CD4-positive, alpha-beta T cell treated with Interleukin-15 for 4 hours (primary cell): ENCODE results near the gene DNAJA2.
A peak's percentile ranks its signal among the peaks of the same experiment; 100 is the strongest.
"Not testable (repeated sequence)": the region's sequence is repeated elsewhere in the genome, so short reads cannot be mapped to it uniquely, and the experiment has no call there.

Experiments
- DNase-seq: peaks from one replicate; pipeline ENCODE4 v3.0.0-alpha.2; 2020; ENCODE audit warnings: low spot score

Gene DNAJA2

DNA sequence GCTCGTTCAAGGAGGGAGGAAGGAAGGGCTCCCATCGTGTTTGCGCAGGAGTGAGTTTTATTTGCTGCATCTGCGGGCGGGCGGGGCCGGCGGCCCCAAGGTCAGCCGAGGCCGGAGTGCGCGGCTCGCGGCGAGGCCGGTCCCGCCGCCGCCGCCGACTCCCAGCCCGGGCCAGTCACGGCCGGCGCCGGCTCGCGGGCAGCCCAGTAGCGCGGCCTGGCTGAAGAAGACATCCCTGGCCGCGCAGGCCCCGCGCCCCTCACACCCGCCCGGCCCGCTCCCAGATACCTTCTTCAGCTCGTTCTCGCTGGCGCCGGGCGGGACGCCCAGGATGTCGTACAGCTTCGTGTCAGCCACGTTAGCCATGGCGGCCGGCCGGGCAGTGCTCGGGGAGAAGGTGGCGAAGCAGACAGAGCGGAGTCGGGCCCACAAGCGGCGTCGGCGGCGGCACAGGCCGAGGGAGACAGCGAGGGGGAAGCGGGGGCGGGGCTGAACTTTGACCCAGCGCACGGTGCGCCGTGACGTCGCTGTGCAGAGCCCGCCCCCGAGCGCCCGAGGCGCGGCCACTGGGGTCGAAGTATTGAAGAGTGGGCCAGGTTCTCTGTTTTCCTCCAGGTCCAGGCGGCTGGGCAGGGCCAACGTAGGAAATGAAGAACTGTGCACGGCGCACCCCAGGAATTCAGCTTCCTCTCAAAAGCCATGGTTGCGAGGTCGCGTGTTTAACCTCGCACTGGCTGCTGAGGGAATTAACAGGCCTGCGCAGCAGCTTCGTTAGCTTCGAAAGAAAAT lies at the start of gene DNAJA2:
Gene DNAJA2 (minus strand): TSS at position 468 of the 789 bp plus-strand sequence. CDS start 102 bp downstream, at position 366.
- peak; percentile 89 for DNase-seq

DNA sequence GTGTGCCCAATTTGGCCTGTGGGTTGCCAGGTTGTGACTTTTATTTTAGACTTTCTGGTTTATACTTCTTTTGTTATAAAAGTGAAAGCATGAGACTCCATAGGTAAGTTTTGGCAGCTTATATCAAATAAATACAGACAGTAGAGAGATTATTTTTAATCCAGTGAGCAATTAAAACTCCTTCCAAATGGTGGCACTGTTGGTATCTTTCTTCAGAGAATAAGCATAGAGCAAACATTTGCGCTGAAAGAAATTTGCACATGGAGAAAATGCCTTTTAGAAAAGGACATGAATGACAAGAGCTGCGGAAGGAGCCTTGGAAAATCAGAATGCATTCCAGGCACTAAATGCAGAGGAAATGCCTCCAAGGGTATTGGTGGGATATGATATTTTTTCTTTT lies 46.1 kb upstream of the DNAJA2 start:
- no peak for DNase-seq

DNA sequence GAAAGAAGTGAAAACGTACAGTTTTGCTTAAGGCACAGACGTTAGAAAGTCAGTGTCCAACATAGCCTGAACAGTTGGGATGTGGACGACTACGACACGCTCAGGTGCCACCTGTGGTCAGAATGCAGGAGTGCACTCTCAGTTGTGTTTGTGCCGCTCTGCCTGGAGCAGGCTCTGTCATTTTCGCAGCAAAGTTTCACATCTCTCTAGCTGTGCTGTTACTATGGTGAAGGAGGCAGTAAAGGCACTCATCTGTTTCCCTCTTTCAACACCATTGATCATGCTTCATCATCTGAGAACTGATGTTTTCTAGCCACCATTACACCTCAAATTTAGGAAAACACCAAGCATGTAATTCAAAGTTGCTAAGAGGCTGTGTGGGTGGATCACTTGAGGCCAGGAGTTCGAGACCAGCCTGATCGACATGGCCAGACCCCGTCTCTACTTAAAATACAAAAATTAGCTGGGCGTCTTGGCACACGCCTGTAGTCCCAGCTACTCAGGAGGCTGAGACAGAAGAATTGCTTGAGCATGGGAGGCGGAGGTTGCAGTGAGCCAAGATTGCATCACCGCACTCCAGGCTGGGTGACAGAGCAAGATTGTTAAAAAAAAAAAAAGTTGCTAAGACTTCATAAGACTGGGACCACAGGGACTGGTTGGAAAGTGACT lies 44.9 kb upstream of the DNAJA2 start:
- DNase-seq: peak; percentile 48

DNA sequence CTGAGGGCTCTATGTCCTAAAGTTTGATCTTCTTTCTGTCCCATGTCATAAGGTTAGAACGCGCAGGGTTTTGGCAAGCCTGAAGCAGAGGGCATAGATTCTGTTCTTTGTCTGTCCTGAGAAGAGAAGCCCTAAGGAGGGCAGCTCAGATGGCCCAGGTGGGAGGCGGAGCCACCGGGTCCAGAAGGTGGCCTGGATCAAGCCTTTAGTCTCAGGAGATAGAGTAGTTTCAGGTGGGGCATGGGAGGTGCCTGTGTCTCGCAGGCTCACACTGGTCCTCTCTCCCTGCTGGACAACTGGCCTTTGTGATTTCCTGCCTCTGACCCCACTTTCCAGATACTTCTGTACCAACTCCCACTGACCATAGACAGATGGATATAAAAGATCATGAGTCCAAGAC lies 44.2 kb upstream of the DNAJA2 start:
- no peak for DNase-seq

DNA sequence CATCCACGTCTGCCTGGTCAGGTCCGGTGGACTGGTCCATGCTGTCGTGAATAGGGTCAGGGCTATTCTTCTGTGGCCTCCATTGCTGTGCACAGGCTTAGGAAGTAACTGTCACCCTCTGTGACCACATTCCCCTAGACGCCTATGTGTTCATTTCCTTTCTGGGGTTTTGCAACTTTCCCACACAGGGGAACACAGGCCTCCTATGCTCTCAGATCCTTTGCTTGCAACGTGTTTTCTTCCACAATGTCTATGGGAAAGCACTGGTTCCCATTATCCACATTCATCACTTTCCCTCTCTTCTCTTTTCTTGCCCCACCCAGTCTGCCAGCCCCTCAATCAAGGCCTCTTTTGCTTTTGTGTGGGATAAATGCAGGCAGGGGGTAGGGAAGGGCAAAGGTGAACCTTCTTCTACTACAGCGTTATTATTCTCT lies 43.2 kb upstream of the DNAJA2 start:
- peak; percentile 34 for DNase-seq

DNA sequence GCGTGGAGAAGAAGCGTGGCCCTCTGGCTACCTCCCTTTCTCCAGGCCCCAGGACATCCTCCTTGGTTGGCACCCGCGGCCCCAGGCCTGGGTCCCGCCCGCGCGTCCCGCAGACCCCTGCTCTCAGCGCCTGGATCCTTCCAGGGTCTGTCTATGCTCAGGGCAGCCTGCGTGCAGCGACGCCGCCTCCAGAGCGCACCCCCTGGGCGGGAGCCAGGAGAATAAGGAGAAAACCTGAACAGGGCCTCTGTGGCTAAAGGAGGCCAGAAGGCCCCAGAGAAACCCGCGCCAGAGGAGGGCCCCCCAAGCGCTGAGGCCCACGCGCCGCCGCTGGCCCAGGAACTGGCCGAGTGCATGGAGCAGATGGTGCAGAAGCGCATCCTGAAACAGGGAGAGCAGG lies 40.4 kb upstream of the DNAJA2 start:
- no peak for DNase-seq

DNA sequence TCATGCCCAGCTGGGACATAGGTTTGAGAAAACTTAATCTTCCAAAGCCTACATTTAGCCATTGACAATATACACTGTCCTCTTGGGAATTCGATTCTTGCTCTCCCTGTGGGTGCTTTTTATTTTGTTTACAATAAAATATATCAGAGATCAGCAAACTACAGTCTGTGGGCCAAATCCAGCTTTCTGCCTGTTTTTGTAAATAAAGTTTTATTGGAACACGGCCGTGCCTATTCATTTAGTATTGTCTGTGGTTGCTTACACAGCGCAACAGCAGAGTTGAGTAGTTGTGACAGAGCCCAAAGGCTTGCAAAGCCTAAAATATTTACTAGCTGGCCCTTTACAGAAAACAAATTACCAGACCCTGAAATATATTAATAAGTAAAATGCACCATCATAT lies 39.7 kb upstream of the DNAJA2 start:
- DNase-seq: no peak

DNA sequence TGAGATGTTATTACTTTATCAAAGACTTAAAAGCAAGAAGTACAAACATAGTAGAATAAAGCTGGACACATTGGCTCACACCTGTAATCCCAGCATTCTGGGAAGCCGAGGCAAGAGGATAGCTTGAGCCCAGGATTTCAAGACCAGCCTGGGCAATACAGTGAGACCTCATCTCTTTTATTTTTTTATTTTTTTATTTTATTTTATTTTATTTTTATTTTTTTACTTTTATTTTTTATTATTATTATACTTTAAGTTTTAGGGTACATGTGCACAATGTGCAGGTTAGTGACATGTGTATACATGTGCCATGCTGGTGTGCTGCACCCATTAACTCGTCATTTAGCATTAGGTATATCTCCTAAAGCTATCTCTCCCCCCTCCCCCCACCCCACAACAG lies 37.3 kb upstream of the DNAJA2 start:
- not testable (repeated sequence) for DNase-seq

DNA sequence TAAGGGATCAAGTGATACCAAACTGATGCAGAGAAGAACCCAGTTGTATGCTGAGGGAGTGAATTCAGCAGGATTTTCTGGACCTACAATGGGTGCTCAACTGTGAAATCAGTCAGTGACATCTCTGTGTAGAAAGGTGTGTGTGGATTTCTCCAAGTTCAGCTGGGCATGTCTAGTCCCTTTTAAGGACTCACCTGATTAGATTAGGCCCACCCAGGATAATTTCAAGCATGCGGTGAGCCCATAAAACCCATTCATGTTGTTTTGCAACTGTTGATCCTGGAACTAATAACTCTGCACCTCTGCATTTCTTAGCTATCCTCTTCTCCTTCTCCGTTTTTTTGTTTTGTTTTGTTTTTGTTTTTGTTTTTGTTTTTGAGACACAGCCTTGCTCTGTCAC lies 35.1 kb upstream of the DNAJA2 start:
- DNase-seq: no peak

DNA sequence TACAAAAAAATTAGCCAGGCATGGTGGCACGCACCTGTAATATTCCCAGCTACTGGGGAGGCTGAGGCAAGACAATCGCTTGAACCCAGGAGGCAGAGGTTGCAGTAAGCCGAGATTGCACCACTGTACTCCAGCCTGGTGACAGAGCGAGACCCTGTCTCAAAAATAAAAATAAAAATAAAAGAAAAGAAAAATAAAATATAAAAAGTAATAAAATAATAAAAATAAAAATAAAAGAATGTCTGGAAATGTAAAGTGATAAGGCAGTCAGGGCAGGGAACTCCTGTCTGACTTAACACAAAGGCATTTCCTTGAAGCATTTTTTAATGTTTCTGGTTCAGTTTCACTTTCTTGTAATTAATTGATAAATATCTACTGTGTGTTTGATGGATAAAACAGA lies 34.7 kb upstream of the DNAJA2 start:
- no peak for DNase-seq

DNA sequence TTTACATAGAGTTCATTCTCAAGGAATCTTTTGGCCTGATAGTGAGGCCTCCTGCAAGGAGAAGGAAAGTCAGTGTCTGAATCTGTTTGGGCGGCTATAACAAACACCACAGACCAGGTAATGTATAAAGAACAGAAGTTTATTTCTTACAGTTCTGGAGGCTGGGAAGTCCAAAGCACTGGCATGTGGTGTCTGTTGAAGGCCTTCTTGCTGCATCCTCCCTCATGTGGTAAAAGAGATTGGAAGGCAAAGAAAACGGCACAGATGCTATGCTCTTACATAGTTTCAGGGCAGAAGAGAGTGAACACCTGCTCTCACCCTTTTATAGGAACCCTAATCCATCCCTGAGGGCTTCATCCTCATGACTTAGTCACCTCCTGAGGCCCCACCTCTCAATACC lies 31.2 kb upstream of the DNAJA2 start:
- DNase-seq: no peak

DNA sequence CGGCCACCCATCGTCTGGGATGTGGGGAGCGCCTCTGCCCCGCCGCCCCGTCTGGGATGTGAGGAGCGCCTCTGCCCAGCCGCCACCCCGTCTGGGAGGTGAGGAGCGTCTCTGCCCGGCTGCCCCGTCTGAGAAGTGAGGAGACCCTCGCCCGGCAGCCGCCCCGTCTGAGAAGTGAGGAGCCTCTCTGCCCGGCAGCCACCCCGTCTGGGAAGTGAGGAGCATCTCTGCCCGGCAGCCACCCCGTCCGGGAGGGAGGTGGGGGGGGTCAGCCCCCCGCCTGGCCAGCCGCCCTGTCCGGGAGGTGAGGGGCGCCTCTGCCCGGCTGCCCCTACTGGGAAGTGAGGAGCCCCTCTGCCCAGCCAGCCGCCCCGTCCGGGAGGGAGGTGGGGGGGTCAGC lies 26.6 kb upstream of the DNAJA2 start:
- DNase-seq: not testable (repeated sequence)

DNA sequence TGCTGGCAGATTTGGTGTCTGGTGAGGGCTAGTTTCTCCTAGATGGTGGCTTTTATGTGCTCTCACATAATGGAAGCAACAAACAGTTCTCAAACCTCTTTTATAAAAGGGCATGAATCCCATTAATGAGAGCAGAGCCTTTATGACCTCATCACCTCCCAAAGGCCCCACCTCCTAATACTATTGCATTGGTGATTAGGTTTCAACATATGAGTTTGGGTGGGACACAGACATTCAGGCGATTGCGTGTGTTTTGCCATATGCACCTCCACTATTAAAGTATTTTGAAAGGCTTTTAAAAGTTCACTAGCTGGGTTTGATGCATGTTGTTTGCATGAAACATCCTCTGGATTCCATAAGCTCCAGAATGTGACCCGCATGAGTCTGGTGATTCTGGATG lies 24.4 kb upstream of the DNAJA2 start:
- no peak for DNase-seq

DNA sequence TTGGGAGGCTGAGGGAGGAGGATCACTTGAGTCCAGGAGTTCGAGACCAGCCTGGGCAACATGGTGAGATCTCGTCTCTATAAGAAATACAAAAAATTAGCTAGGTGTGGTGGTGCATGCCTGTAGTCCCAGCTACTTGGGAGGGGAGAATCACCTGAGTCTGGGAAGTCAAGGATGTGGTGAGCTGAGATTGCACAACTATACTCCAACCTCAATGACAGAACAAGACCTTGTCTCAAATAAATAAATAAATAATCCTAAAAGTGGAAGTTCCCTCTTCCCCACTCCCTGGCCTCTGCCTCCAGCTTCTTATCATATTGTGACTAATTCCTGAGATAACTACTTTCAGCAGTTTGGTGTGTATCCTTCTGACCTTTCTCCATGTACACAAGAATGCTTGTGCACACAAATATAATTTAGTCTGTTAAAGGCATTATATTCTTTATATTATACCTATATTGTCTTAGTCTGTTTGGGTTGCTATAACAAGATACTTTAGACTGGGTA lies 23.5 kb upstream of the DNAJA2 start:
- DNase-seq: no peak

DNA sequence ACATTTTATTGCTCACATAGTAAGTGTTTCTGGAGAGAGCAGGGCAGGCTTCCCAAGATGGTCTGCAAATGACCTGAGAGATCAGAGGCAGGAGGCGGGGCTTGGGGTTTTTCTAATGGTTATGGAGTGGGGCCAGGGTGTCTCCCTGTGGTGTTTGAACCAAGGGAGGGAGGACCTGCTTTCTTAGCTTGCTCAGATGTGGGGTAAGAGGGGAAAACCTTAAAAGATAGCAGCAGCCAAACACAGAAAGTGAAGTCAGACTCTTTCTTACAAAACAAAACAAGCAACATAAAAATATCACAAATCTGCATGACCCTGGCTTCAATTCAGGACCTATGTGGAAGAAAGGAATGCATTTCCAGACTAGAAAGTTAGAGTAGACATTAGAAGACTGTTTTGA lies 22.9 kb upstream of the DNAJA2 start:
- DNase-seq: no peak

DNA sequence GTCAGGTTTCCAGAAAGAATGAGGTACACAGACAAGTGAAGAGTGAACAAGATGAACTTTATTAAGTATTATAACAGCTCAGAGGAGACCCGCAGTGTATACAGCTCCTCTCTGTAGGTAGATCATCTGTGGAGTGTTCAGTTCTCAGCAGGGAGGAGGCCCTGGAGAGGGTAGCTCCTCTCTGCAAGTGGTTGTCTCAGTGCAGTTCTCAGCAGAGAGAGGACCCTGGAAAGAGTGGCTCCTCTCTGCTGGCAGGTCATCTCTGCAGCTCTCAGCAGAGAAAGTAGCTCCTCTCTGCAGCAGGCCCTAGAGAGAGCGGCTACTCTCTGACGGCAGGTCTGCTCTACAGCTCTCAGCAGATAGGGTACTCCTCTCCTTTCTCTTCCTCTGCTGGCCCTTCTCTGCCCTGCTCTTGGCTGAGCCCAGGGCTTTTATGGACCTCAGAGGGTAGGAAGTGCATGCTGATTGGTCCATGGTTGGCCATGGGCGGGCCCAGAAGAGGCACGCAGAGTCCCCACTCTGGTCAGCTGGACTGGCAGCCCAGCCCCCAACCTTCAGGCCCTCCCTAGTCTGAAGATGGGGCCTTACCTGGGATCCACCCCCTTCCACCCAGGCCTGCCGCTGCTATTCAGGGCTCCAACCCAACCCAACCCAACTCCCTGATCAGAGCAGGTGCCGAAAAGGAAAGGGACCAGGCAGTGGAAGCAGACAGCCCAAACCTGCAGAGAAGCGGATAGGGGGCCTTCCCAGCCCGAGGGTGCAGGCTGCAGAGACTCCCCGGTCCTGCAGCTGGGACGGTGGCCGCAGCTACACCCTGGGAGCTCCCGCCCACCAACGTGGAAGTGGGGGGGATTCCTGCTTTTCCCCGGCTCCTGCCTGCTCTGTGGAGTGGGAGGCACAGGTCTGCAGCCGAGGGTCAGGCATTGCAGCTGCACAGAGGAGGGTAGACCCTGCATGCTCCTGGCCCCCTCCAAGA lies 18.5 kb upstream of the DNAJA2 start:
- no peak for DNase-seq

DNA sequence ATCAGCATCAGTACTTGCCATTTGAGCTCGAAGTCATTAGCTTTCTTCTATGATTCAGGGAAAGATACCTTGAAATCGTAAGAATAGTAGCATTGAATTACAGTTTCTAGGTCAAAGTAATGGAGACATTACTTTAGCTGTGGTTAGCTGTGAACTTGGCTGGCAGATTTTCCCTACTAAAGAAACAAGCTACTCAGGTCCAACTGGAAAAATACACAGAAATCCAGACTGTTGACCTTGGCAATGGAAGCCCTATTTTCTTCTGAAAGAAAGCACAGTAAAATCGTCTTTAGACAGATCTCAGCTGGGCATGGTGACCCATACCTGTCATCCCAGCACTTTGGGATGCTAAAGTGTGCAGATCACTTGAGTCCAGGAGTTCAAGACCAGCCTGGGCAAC lies 13.4 kb upstream of the DNAJA2 start:
- no peak for DNase-seq

DNA sequence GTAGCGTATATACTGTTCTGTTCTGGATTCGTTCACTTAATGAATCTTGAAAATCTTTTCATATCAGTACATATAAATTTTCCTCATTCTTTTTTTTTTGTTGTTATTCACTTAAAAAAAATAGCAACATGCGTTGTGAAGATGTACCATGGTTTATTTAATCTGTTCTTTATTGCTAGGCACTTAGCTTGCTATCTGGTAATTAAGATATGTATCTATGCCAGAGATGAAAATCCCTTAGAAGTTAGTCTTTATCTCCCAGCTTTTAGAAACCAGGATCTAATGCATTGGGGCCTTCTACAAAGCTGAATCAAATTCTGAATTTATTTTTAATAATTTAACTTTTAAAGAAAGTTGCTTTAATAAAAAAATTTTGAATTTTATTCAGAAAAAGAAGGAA lies 13.0 kb upstream of the DNAJA2 start:
- no peak for DNase-seq

DNA sequence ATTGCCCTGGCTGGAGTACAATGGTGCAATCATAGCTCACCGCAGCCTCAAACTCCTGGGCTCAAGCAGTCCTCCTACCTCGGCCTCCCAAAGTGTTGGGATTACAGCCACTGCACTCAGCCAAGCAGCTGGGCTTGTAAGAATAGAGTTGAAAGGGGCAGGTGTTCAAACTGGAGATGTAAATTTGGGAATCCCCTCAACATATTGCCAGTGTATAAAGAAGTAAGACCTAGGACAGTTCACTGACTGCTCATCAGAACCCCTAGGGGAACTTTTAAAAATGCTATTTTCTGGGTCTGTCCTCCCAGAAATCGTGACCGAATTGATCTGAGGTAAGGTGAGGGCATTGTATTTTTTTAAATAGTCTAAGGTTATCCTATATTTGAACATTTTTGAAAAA lies 8.9 kb upstream of the DNAJA2 start:
- no peak for DNase-seq

DNA sequence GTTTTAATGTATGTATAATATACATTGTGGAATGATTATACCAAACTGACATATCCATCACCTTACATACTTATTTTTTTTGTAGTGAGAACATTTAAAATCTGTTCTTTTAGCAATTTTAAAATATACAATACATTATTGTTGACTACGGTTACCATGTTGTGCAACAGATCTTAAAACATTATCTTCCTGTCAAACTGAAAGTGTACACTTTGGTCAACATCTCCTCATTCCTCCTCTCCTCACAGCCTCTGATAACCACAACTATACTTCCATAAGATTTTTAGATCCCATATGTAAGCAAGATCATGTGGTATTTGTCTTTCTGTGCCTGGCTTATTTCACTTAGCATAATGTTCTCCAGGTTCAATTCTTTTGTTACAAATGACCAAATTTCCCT lies 7.5 kb upstream of the DNAJA2 start:
- DNase-seq: no peak

DNA sequence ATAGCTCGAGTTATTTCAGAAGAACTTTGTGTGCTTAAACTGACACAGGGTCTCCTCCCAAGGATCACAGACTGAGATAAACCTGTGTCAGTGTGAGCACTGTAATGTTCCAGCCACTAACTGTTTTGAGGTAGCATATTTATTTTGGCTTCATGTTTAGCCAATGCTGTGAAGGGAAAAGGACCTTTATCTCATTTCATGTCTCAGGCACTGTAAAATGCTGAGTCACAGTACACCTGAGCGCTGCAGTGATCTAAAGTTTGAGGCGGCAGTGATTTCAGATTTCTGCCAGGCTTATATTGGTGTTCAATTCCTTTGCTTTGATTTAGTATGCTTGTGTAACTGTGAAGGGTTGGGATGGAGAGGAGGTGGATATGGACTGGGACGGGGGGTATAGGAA lies 3.1 kb upstream of the DNAJA2 start:
- DNase-seq: peak; percentile 8

DNA sequence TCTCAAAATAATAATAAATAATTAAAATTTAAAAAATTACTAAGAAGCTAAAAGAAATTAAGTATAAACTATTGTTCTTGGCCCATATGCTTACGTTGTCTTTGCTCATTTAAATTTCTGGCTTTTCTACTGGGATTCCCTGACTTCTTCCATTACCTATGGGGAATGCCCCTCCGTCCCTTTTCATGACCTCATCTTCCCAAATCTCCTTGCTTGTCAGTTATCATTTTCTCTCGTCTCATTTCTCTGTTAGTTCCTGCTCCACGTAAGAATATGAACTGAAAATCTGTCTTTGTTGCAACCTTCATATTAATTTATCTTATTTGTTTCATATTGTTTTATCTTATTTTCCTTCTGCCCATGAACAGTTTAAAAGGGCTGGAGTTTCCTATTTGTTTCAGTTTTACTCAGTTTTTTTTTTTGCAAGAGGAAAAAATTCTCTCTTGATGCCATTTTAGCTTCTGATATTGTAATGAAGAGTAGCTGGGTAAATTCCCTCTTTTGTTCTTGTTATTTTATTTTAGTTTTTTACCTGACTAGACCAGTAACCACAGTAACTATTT lies 2.5 kb upstream of the DNAJA2 start:
- DNase-seq: no peak
